PC-3 (cell line): ENCODE measurements around the gene RPS6KA3.

Experiments
- EZH2 ChIP-seq: fragments of 300-600 bp; sonication (generic); IDR thresholded peaks from one replicate; pipeline ENCODE4 v1.6.1; 2017; ENCODE audit warnings: antibody characterized with exemption, mild to moderate bottlenecking, low read length; ENCODE audit not compliant: unreplicated experiment
- EZH2phosphoT487 ChIP-seq: fragments of 300-600 bp; sonication (generic); IDR thresholded peaks from 2 replicates; pipeline ENCODE4 v1.6.1; 2018; ENCODE audit warnings: mild to moderate bottlenecking, antibody characterized with exemption, low read length, borderline replicate concordance
- TF ChIP-seq, protein P1 (sequence below): fragments of 300-600 bp; sonication (generic); conservative IDR thresholded peaks from 2 replicates; pipeline ENCODE4 v1.5.1; 2017; ENCODE audit warnings: antibody characterized with exemption, low read depth, mild to moderate bottlenecking, low read length

GRCh38 chrX:20140420-20140819, 126.3 kb downstream of the RPS6KA3 start:
- TF ChIP-seq, protein P1, sequence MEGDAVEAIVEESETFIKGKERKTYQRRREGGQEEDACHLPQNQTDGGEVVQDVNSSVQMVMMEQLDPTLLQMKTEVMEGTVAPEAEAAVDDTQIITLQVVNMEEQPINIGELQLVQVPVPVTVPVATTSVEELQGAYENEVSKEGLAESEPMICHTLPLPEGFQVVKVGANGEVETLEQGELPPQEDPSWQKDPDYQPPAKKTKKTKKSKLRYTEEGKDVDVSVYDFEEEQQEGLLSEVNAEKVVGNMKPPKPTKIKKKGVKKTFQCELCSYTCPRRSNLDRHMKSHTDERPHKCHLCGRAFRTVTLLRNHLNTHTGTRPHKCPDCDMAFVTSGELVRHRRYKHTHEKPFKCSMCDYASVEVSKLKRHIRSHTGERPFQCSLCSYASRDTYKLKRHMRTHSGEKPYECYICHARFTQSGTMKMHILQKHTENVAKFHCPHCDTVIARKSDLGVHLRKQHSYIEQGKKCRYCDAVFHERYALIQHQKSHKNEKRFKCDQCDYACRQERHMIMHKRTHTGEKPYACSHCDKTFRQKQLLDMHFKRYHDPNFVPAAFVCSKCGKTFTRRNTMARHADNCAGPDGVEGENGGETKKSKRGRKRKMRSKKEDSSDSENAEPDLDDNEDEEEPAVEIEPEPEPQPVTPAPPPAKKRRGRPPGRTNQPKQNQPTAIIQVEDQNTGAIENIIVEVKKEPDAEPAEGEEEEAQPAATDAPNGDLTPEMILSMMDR, result no peak
- no peak for TF ChIP-seq EZH2
- TF ChIP-seq EZH2phosphoT487, result no peak
